ENCODE data around the gene PDIA4.

DNA sequence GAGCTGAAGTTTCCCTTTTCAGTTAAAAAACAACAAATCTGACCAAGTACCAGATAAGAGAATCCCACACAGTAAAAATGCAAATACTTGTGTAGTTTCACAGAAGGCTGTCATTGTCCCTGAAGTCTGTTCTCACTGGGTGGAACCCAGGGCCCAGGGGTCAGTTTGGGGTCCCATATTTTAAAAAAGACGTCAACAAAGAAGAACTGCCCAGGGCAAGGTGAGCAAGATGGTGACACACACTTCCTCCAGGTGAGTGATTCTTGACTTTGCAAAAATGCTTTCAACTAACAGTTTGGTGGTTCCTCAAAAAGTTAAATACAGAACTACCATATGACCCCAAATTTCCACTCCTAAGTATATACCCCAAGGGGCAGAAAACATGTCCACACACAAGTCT, 36.8 kb downstream of the PDIA4 start:
- TF ChIP-seq, protein P1, sequence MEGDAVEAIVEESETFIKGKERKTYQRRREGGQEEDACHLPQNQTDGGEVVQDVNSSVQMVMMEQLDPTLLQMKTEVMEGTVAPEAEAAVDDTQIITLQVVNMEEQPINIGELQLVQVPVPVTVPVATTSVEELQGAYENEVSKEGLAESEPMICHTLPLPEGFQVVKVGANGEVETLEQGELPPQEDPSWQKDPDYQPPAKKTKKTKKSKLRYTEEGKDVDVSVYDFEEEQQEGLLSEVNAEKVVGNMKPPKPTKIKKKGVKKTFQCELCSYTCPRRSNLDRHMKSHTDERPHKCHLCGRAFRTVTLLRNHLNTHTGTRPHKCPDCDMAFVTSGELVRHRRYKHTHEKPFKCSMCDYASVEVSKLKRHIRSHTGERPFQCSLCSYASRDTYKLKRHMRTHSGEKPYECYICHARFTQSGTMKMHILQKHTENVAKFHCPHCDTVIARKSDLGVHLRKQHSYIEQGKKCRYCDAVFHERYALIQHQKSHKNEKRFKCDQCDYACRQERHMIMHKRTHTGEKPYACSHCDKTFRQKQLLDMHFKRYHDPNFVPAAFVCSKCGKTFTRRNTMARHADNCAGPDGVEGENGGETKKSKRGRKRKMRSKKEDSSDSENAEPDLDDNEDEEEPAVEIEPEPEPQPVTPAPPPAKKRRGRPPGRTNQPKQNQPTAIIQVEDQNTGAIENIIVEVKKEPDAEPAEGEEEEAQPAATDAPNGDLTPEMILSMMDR (IDR thresholded peaks at IDR 0.05; ENCODE audit: insufficient read depth, low read depth, low read length), result no peak
- TF ChIP-seq EZH2 (IDR thresholded peaks at IDR 0.05; ENCODE audit: insufficient read depth, low read length), result no peak
